Measurements from ENCODE around the gene DMRTB1.

DMRTB1 gene

GRCh38 chr1:53420341-53420740 is 38.9 kb upstream of the DMRTB1 start:
- H3K4me3 ChIP-seq (ENCODE audit: control insufficient read depth, low read depth, low read length), result no peak overlapping the region
- no peak for DNase-seq (ENCODE audit: low read depth)
- TF ChIP-seq CTCF (IDR thresholded peaks at IDR 0.05; ENCODE audit: control insufficient read depth, insufficient read depth, low read depth, low read length, missing control alignments), result no peak

- no peak overlapping the region for H3K4me3 ChIP-seq (ENCODE audit: control insufficient read depth, low read depth, low read length)
- TF ChIP-seq CTCF (IDR thresholded peaks at IDR 0.05; ENCODE audit: control insufficient read depth, insufficient read depth, low read depth, low read length, missing control alignments), result no peak
- no peak for DNase-seq (ENCODE audit: low read depth)
Measured at GRCh38 chr1:53421208-53421607, 38.0 kb upstream of the DMRTB1 start.

- TF ChIP-seq CTCF (IDR thresholded peaks at IDR 0.05; ENCODE audit: control insufficient read depth, insufficient read depth, low read depth, low read length, missing control alignments), result peak; percentile 3
- DNase-seq (ENCODE audit: low read depth), result no peak
- H3K4me3 ChIP-seq (ENCODE audit: control insufficient read depth, low read depth, low read length), result no peak overlapping the region
Measured at GRCh38 chr1:53430261-53430660, 28.9 kb upstream of the DMRTB1 start.

GRCh38 chr1:53430779-53431178 is 28.4 kb upstream of the DMRTB1 start:
- no peak for TF ChIP-seq CTCF (IDR thresholded peaks at IDR 0.05; ENCODE audit: control insufficient read depth, insufficient read depth, low read depth, low read length, missing control alignments)
- no peak for DNase-seq (ENCODE audit: low read depth)
- H3K4me3 ChIP-seq (ENCODE audit: control insufficient read depth, low read depth, low read length), result no peak overlapping the region

- H3K4me3 ChIP-seq (ENCODE audit: control insufficient read depth, low read depth, low read length), result no peak overlapping the region
- no peak for DNase-seq (ENCODE audit: low read depth)
- TF ChIP-seq CTCF (IDR thresholded peaks at IDR 0.05; ENCODE audit: control insufficient read depth, insufficient read depth, low read depth, low read length, missing control alignments), result no peak
Measured at GRCh38 chr1:53431244-53431643, 28.0 kb upstream of the DMRTB1 start.

GRCh38 chr1:53431805-53432565 is 27.2 kb upstream of the DMRTB1 start:
- DNase-seq (ENCODE audit: low read depth), result no peak
- no peak for TF ChIP-seq CTCF (IDR thresholded peaks at IDR 0.05; ENCODE audit: control insufficient read depth, insufficient read depth, low read depth, low read length, missing control alignments)
- no peak overlapping the region for H3K4me3 ChIP-seq (ENCODE audit: control insufficient read depth, low read depth, low read length)
